Right lobe of liver (tissue), 6 donors: ENCODE data around the gene RPTOR. TPM values are rescaled to one million over a fixed set of nuclear protein-coding genes. Genes with fewer than 3 reads are reported as not detected.

Experiments used
- ATAC-seq, 4 donors: fragments of 200-7000 bp; cut with Tn5 transposase; one replicate each; pipeline ENCODE4 v1.9.1; 2020; ENCODE audit warnings: mild to moderate bottlenecking in 4 of 4, moderate library complexity in 4 of 4
- DNase-seq, 3 donors: peaks; one replicate each; pipeline ENCODE4 v3.0.0-alpha.2; 2020
- H3K27ac ChIP-seq, 3 donors: fragments of 200-600 bp; one replicate each; pipeline ENCODE4 v1.8.0; 2022
- H3K27me3 ChIP-seq, 2 donors: fragments of 200-600 bp; one replicate each; pipeline ENCODE4 v1.8.0; 2022
- H3K36me3 ChIP-seq, 4 donors: fragments of 200-600 bp; sonication (generic) in 1 of 4; one replicate each; pipeline versions ENCODE4 v1.5.1 to v1.8.0; 2017 to 2022; ENCODE audit warnings: control low read depth in 1 of 4
- H3K4me1 ChIP-seq, 4 donors: fragments of 200-600 bp; sonication (generic) in 1 of 4; one replicate each; pipeline versions ENCODE4 v1.5.1 to v1.8.0; 2017 to 2022; ENCODE audit warnings: control low read depth in 1 of 4
- H3K4me3 ChIP-seq, 3 donors: fragments of 200-600 bp; one replicate each; pipeline ENCODE4 v1.8.0; 2022
- H3K9me3 ChIP-seq, 4 donors: fragments of 200-600 bp; sonication (generic) in 1 of 4; one replicate each; pipeline versions ENCODE4 v1.5.1 to v1.8.0; 2017 to 2022; ENCODE audit warnings: control low read depth in 1 of 4
- POLR2A ChIP-seq: fragments of 450-650 bp; IDR thresholded peaks from one replicate; pipeline ENCODE4 v1.6.1; 2017; ENCODE audit warnings: antibody characterized with exemption, mild to moderate bottlenecking
- WGBS: methylation state at CpG from one replicate; pipeline ENCODE4 v1.1.6; 2018; ENCODE audit warnings: low coverage, low lambda C conversion rate; ENCODE audit not compliant: insufficient coverage; ENCODE audit errors: missing lambda C conversion rate; 5-methylcytosine and 5-hydroxymethylcytosine counted together
- intact Hi-C, 2 donors: fragments of 100-400 bp; cut with DNase I; formaldehyde crosslinking; loops; one replicate each; pipeline versions ENCODE4 v1.11.2 to v1.14.1; 2022
- total RNA-seq, 6 experiments: library from RNA; depleted of rRNA in 2 of 6; stranded (reverse); fragments of >200 nt in 2 of 6; fragmentation: NEBNext Ultra II Directional in 3 of 6; extraction: Animal tissue kit (Norgen Biotek cat#: 25700) in 3 of 6; gene quantifications; one replicate each; pipeline versions ENCODE4 v1.1.0 to v1.2.4, GENCODE V29; 2016 to 2023
- TF ChIP-seq, protein P1 (sequence below), 4 donors: fragments of 200-600 bp in 3 of 4; fragments of 450-650 bp in 1 of 4; IDR thresholded peaks; one replicate each; pipeline versions ENCODE4 v1.5.1 to v1.8.0; 2016 to 2022; ENCODE audit warnings: antibody characterized with exemption in 4 of 4, mild to moderate bottlenecking in 2 of 4
- donor health status: DM: no; HTN: yes; CAD: no.
- donor health status: DM: no; HTN: no; CAD: no.
- donor health status: DM: no; HTN: no; CAD: no.
- donor health status: DM: no; HTN: yes; CAD: no.
- donor health status: DM: no; HTN: yes; CAD: no.

RPTOR gene
- total RNA-seq, 6 experiments from 2014 or later, result 13.1 to 24.0 (median 15.5) TPM

DNA sequence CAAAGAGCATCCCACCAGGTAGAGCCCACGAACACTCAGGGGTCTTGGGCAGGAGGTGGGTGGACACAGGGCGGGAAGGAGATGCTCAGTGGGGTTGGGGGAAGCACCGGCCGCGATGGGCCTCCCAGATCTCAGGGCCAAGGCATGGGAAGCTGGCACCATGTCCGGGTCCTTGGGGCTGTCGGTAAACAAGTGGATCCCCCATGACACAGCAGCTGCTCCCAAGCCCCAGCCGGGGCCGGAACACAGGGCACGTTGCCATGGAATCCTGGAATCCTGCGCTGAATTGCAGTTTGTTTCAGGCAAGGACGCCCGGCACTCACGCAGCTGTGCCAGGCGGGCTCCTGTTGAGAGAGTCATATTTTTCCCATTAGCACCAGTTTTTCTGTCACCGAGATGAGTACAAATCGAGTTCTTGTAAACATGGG, 424.0 kb downstream of the RPTOR start:
- no peak overlapping the region for H3K27ac ChIP-seq
- TF ChIP-seq POLR2A, result no peak
- TF ChIP-seq, protein P1, sequence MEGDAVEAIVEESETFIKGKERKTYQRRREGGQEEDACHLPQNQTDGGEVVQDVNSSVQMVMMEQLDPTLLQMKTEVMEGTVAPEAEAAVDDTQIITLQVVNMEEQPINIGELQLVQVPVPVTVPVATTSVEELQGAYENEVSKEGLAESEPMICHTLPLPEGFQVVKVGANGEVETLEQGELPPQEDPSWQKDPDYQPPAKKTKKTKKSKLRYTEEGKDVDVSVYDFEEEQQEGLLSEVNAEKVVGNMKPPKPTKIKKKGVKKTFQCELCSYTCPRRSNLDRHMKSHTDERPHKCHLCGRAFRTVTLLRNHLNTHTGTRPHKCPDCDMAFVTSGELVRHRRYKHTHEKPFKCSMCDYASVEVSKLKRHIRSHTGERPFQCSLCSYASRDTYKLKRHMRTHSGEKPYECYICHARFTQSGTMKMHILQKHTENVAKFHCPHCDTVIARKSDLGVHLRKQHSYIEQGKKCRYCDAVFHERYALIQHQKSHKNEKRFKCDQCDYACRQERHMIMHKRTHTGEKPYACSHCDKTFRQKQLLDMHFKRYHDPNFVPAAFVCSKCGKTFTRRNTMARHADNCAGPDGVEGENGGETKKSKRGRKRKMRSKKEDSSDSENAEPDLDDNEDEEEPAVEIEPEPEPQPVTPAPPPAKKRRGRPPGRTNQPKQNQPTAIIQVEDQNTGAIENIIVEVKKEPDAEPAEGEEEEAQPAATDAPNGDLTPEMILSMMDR (IDR thresholded peaks at IDR 0.05), result no peak

DNA sequence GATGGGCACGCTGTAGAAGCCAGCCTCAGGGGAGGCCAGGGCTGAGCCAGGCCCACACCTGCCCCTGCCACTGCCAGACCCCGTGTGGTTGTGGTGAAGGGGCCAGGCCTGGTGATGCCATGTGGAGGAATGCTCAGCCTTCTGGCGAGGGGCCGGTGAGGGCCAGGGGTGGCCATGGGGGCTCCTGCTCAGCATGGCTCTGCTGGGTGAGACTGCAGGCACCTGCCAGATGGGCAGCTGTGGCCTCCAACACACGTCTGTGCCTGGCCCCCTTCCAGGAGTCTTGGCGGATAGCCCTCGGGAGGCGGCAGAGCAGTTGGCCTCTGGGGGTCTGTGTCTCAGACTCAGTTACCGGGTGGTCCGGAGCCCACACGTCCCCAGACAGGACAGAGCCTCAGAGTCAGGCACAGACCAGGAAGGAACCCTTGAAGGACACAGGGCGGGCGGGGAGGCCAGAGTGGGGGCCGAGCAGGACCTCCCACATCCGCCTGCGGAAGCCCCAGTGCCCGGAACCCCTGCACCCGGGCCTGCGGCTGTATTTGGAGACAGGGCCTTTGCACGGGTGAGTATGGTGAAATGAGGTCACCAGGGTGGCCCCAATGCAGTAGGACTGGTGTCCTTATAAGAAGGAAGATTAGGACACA, 424.5 kb downstream of the RPTOR start:
- no peaks in the 10 kb centered on the region for H3K9me3 ChIP-seq
- TF ChIP-seq, protein P1 (IDR thresholded peaks at IDR 0.05), result no peak
- no peak for TF ChIP-seq POLR2A
- DNase-seq (peak in 1 of 3 donors; percentile 55), ATAC-seq (peak; percentile 54 to 71 (median 66))
- no peak overlapping the region for H3K4me3 ChIP-seq
- no peaks in the 10 kb centered on the region for H3K36me3 ChIP-seq
- no peak overlapping the region for H3K27ac ChIP-seq
- H3K4me1 ChIP-seq, result no peaks in the 10 kb centered on the region
- intact Hi-C loops, result no loop called here
- H3K27me3 ChIP-seq, result no peaks in the 10 kb centered on the region
- 0% methylated on average over 1 of the region's 20 CpGs for WGBS

More for the DNA sequence above, 424.0 kb downstream of the RPTOR start:
- DNase-seq (peak in 1 of 3 donors; percentile 48), ATAC-seq (peak in 2 of 4 donors; percentile 7 to 8)
- intact Hi-C loops, result no loop called here
- Histone ChIP-seq H3K4me1 (no peaks in the 10 kb centered on the region), H3K27me3 (no peaks in the 10 kb centered on the region), H3K36me3 (no peaks in the 10 kb centered on the region), H3K9me3 (no peaks in the 10 kb centered on the region), H3K4me3 (no peak overlapping the region)
- WGBS, result 50% methylated on average over 1 of the region's 17 CpGs

DNA sequence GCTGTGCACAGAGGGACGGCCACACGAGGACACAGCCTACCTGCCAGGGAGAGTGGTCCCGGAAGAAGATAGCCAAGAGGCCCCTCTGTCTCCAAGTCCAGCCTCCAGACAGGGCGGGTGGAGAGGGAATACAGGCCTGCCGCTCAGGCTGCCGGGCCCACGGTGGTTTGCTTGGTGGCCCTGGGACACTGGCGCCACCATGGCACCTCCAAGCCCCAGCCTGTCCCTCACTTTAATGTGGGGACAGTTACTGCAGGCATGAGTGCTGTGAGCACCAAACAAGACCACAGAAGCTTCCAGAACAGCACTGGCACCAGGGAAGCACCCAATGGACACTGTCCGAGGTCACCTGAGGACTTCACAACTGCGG, 425.0 kb downstream of the RPTOR start:
- Histone ChIP-seq H3K27ac (no peak overlapping the region), H3K4me1 (no peaks in the 10 kb centered on the region), H3K27me3 (no peaks in the 10 kb centered on the region), H3K9me3 (no peaks in the 10 kb centered on the region), H3K4me3 (no peak overlapping the region), H3K36me3 (no peaks in the 10 kb centered on the region)
- DNase-seq (no peak), ATAC-seq (peak in 1 of 4 donors; percentile 3)
- WGBS, result 58% methylated on average over 5 of the region's 10 CpGs
- intact Hi-C loops, result no loop called here
- no peak for TF ChIP-seq POLR2A
- TF ChIP-seq, protein P1 (IDR thresholded peaks at IDR 0.05), result no peak

DNA sequence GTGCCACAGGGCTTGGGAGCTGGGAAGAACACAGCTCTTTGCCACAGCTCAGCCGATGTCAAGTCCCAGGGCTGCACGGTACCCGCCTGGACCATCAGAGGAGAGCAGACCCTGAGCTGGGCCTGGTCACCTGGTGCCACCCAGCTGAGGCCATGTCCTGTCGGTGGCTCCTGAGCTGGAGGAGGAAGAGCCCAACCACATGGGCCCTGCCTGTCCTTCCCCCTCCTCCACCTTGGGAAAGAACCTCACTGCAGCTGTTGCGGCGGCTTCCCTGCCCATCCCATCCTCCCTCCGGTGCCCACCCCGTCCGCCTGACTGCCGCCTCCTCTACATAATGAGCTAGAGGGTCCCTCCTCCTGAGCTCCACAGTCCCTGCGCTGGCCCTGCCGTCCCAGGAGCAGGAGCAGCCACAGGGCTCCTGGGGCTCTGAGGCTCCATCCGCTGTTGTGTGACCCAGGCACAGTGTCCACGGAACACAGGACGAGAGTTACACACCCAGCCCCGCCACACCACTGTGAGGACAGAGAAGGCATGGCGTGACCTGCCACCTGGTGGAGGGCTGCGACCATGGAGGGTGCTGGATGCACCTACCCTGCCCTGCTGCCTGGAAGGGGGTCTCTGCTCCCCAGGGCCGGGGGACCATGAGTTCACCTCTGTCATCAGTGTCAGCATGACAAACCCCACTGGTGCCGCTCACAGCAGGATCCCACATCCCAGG, 425.6 kb downstream of the RPTOR start:
- intact Hi-C loops, result no loop called here
- 80% methylated on average over 1 of the region's 20 CpGs for WGBS
- ATAC-seq (peak; percentile 15 to 39 (median 35)), DNase-seq (peak in 1 of 3 donors; percentile 28)
- Histone ChIP-seq H3K4me3 (no peak overlapping the region), H3K27me3 (no peaks in the 10 kb centered on the region), H3K9me3 (no peaks in the 10 kb centered on the region), H3K27ac (no peak overlapping the region), H3K4me1 (no peaks in the 10 kb centered on the region), H3K36me3 (no peaks in the 10 kb centered on the region)
- TF ChIP-seq, protein P1 (IDR thresholded peaks at IDR 0.05), result peak; percentile 23 to 33 (median 26)
- TF ChIP-seq POLR2A, result no peak
